ENCODE measurements around the gene ROPN1B. TPM values are rescaled to one million over a fixed set of nuclear protein-coding genes. Genes with fewer than 3 reads are reported as not detected.

ROPN1B gene
- polyA plus RNA-seq, 3 donors, result 0.58 to 1.1 (median 1.1) TPM

DNA sequence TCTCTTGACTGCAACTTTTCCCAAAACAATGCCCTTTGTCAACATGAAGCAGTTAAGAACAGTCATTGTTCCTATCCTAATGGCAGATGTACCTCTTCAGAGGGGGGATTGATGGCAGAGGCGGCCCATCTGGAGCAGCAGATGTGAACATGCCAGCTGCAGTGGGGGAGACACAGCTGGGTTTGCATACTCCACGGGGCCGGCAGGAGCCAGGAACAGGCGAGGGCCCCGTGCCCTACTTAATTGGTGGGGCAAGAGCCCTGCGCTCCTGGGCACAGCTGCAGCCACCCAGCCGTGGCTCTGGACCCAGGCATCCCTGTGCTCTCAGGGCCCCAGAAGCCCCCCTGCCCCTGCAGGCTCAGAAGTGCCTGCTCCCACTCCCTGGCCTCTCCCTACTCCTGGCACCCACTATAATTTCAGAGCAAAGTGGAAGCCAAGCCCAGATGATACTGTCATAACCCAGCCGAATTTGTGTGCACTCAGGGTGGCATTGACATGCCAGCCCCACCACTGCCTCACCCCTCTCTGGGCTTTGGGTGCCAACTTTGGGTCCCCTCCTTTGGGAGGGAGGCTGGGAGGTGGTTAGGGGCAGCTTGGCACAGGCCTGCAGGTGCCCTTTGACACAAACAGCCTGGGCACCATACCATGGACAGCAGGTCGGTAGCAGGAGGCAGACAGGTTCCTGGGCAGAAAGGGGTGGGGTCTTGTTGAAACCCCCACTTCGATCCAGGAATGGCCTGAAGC is 34.6 kb downstream of the ROPN1B start:
- no peak for DNase-seq

DNA sequence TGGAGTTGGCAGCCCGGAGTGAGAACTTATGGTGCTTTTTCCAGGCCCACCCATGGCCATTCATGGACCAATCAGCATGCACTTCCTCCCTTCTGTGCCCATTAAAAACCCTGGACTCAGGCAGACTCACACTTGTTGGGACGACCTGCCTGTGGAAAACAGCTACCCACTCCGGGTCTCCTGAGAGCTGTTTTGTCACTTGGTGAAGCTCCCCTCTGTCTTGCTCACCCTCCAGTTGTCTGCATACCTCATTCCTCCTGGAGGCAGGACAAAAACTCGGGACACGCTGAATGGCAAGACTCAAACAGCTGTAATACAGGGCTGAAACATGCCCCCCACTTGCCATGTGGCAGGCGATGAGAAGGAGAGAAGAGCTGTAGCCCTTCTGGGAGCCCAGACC is 35.2 kb downstream of the ROPN1B start:
- DNase-seq, result no peak

DNA sequence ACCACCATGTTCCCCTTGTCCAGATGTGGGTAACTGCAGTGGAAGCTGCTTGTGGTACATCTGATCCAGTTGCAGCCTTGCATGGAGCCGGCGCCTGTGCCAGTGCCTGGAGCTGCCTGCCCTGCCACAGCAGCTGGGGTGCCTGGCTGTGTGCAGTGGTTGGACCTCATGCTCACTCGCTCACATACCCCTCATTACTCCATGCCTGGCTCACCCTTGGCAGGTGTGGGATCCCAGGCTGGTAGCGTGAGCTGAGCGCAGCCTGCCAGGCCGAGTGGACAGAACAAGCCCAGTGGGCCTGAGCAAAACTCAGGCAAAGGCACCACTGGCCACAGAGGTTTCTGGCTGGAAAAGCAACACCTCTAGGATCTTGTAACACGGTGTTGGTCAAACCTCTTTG is 35.7 kb downstream of the ROPN1B start:
- DNase-seq, result no peak

DNA sequence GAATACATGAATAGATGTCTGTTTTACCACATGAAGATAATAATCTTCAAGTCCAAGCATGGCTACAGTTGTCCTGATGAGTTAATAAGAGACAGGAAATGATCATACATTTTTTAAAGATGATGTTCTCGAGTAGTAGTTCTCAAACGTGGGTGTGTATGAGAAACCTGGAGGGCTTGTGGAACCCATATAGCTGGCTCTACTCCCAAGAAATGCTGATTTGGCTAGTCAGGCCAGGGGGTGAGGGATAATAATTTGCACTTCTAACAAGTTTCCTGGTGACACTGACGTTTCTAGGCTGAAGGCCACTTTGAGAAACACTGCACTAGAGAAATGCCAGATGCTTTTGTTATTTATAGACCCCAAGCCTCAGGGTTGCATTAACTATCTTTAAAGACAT is 37.0 kb downstream of the ROPN1B start:
- DNase-seq, result no peak

DNA sequence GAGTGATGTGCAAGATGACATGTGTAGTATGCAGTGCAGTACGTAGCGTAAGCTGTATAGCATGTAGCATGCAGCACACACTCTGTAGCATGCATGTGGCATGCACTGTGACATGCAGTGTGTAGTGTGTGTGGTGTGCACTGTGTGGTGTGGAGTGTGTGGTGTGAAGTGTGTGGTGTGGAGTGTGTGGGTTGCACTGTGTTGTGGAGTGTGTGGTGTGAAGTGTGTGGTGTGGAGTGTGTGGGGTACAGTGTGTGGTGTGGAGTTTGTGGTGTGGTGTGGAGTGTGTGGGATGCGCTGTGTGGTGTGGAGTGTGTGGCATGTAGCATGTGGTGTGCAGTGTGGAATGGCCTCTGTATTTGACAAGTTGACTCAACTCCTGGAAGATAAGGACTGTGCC is 39.2 kb downstream of the ROPN1B start:
- no peak for DNase-seq

DNA sequence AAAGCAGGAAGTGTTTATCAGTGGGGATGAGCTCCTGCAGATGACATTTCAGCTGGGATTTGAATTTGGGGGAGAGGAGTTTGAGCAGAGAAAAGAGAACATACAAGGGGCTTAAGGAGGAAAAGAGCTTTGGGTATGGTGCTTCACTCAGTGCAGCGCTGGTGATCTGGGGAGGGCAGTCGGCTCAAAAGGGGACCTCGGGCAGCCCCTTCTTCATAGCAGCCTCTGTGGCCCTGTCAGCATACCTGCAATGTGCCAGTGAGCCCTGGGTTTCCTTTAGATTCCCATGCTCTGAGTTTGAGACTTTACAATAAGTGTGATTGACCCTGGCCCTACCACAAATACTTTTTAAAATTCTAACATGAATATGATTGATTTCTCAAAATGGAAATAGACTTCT is 40.2 kb downstream of the ROPN1B start:
- DNase-seq, result no peak

DNA sequence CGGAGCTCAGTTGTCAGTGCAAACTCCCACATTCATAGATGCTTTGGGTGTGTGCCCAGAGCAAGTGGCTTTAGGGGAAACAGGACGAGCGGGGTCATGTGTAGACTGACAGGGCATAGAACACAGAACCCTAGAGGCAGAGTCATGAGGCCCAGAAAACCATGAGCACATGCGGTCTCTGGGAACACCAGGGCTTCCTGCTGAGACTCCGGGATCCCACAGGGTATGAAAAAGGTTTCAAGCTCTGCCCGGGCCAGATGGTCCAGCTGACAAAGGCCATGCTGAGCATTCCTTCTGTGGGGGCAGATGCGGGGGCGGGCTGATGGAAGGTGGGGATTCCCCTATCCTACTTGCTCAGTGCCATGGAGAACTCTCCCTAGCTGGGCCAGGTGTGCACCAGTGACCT is 44.8 kb downstream of the ROPN1B start:
- no peak for DNase-seq

DNA sequence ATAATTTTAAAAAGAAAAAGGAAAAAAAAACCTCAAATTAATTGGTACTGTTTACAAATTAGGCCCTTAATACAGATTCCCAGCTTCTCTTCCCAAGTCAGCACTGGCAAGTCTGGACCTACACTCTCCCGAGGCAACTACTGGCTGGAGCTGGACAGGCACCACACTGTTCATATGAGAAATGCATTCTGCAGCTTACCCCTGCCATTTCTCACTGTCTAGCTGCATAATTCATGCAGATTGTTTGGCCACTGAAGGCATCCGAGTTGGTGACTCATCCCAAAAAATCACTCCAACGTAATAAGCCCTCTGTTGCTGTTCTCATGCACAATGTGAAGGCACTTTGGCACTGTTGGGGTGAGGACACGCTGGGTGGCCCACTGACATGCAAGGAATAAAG is 45.3 kb downstream of the ROPN1B start:
- no peak for DNase-seq

DNA sequence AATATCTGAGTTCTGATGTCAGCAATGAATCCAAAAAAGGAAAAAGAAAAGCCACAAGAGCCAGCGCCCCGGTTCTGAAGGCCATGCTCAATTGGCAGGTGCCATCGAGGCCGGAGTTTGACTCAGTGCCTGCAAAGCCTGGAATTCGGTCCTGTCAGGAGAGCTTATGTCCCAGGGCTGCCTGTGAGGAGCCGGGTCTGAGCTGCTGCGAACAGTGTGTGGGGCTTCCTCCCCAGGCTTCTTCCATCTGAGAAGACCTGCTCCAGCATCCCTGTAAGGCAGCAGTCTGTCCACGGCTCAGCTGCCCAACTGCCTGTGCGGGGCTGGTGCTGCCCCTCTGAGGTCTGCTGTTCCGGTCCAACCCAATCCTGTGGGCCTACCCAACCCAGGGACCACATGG is 46.1 kb downstream of the ROPN1B start:
- DNase-seq, result no peak

DNA sequence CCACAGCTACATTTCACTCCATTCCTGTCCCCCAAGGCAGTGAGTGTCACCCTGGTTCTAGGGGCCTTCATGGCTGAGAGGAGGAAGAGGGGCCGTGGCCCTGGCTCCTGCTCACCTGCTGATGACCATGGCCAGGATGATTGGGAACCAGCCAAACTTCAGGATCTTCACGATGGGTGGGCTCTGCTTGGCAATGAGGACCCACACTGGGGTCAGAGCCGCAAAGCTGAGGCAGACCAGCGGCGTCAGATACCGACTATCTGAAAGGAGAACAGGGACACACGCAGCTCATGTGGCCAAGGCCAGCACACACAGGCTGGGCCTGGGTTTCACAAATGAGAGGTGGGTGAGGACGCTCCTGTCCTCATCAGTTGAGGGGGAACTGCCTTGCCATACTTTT is 47.6 kb downstream of the ROPN1B start:
- no peak for DNase-seq

DNA sequence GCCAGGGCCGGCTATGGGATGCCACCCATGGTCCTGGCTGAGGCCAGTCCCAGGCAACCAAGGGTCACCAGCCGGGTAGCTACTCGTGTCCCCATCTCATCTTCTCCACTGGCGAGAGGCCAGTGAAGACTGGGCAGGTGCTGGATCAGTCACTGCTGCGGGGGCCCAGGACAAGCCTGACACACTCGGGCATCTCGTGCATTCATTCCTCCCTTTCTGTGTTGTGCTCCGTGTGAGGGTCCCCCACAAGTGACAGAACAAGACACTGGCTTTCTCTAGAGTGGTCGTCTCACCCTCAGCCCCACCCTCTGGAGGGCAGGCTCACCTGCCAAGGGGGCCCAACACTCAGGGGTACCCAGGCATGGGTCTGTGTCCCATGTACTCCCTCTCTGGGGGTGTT is 48.4 kb downstream of the ROPN1B start:
- DNase-seq, result no peak

DNA sequence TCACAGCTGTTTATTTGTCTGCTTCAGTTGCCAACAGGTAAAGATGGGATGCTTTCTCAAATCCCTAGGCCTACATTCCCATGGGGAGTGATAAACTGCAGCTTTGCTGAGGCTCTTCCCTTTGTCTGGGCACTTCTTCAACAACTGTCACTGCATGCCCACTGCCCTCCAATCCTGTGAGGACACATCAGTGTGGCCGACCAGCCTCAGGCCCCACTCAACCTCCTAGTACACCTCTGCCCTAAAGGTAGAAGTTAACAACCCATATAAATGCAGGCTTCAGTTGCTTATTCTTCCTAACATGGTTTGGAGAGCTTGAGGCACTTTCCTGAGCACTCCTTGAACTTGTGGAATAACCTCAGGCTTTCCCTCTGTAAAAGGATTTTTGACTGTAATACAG is 49.6 kb downstream of the ROPN1B start:
- no peak for DNase-seq

DNA sequence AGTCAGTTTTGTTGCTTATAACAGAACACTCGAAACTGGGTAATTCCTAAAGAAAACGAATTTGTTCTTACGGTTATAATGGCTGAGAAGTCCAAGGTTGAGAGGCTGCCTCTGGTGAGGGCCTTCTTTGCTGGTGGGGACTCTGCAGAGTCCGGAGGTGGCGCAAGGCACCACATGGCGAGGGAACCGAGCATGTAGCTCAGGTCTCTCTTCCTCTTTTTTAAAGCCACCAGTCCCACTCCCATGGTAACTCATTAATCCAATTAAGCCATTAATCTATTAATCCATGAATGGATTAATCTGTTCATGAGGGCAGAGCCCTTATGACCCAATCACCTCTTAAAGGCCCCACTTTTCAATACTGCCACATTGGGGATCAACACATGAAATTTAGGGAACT is 50.0 kb downstream of the ROPN1B start:
- DNase-seq, result no peak

DNA sequence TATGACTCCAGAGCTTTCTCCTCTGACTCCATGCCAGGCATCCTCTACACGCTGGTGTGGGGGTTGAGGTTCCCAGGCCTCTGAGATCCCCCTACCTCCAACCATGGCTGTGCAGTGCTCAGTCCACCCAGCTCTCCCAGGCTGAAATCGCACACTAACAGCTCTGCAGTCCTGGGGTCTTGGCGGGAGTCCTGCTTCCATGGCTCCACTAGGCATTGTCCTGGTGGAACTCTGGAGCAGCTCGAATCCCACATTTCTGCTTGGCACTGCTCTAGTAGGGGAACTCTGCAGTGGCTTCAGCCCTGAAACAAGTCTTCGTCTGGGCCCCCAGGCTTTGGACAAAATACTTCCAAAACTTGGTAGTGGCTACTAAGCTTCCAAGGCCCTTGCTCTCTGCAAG is 50.7 kb downstream of the ROPN1B start:
- no peak for DNase-seq

DNA sequence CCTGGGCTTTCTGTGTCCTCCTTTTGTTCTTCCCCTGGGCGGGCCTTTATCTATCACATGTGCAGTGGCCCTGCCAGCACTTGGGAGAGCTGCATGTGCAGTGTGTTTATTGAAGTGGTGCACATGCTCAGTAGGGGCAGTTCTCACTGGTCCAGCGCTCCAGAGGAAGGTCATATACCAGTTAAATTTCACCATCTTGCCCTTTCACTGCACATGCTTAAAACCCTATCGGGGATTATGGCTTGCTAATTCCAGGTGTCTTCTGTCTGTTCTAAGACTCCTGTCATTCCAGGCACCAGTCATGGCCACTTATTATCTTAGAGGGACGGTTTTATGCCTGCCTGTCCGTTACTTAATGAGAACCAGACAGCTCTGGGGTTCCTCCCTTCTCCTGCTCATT is 52.2 kb downstream of the ROPN1B start:
- DNase-seq, result peak; percentile 62

DNA sequence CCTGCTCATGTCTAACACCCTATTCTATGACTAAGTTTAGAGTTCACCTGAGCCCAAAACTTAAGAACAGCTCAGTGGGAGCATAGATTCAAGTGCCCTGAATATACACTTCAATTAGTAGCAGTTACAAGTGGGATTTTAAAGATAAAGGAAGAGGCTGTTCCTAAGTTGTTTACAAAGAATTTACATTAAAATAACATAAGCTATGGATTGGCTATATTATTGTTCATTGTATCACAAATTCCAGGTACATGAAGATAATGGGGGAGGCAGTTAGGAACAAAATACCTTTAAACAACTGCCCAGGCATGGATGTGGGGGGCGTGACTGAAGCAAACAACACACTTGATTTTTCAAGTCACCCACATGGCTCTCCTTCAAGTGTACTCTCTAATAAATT is 52.7 kb downstream of the ROPN1B start:
- peak; percentile 3 for DNase-seq

DNA sequence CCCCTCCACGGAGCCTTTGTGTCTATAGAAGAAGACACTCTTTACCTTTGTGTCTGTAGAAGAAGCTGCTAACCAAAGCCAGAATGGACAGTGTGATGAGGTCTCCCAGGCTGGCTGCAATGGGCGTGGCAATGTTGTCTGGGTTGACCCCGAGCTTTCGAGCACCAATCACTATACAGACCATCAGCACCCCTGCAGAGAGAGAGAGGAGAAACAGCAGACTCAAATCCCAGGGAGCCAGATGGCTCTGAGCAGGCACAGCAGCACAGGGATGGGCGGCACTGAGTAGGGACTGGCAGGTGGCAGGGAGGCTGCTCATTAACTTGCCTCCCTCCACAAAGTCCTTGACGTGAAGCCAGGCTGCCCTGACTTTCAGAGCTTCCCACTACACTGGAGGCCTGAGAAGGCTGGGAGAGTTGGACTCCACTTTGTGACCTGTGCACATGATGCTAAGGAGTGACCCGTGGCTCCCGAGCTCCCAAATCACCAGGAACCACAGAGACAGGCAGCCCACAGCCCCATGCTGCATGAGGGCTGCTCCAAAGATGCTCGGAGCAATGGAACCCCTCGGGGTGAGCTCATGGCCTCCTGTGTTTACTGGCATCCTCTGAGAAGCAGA is 53.9 kb downstream of the ROPN1B start:
- no peak for DNase-seq

DNA sequence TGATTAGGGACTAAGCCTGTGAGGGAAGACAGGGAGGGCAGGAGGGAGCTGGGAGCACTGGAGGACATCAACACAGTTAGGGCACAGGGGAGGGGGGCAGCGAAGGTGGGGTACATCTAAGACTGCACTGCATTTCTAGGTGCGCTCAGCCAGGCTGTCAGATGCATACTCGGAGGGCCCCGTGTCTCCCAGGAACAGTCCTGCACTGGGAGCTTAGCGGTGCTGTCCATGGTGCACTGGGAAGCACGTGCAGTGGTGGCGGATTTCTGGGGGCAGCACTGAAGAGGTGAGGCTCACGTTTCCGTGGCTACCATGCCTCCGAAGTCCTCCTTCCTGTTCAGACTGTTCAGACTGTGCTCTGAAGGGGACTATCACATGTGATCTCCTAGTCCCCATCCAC is 54.4 kb downstream of the ROPN1B start:
- DNase-seq, result peak; percentile 1

DNA sequence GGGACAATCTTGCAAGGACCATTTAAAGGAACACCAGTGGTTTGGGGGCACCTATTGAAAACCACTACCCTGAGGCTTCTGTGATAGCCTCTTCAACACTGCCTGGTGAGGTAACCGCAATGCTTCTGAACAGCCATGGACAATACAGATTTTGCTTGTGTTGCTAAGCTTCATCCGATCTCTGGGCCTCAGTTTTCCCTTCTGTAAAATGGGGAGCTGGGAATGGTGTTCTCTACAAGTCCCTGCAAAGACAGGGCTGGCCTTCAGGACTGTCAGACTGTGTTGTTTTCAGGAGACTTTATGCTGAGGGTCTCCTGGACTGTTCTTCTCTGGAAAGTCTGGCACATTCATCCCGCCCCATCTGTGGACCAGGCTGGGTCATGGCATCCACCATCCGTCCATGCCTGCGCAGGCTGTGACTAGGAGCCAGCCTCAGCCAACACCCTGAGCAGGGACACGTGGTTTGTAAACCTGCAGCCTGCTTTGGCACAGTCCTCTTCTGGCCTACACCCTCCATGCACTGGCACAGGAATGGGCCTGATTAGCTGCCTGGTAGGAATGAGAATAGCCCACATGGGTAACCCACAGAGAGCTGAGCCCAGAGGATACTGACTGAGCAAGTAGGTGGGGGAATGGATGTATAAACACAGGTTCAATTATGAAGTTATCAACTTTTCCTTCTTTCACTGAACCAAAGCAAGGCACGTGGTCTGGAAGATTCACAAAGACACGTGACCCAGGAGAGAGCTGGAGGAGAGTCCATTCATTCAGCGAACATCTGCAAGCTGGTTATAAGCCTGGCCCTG is 55.3 kb downstream of the ROPN1B start:
- no peak for DNase-seq

DNA sequence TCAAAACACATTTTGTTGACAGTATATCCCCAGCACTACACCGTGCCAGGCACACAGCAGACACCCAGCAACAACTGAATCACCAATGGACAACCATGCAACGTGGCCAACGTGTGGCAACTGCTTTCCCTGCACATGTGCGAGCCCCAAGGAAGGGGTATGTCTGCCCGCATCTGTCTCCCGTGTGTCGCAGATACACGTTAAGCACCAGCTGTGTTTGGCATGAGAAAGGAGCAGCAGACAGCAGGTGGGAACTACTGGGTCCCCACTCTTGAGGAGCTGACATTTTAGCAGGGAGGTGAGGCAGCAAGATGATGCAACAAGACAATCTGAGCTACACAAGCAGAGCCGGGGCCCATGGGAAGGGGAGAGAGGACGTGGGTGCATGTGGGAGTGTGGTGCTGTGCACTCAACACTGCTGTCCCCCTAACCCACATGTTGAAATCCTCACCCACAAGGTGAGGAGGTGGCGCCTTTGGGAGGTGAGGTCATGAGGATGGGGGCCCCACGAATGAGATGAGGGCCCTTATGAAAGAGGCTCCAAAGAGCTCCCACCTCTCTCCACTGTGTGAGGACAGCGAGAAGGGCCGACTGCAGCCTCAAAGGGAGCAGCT is 56.2 kb downstream of the ROPN1B start:
- no peak for DNase-seq

DNA sequence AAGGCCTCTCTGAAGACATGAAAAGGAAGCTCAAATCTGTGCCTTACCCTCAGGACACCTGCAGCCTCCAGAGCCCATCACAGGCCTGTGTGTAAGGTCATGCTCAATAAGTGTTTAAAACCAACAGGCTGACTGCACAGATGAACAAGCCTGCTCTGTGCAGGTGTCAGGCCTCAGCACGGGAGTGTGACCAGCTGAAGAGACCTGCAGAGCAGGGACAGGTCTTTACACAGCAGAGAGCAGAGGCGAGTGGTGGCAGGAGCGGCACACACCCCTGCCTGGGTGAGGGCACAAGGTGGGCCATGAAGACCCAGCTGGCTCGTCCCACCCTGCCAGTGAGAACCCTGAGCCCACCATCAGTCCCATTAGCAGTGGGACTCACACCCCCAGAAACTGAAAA is 56.9 kb downstream of the ROPN1B start:
- no peak for DNase-seq

DNA sequence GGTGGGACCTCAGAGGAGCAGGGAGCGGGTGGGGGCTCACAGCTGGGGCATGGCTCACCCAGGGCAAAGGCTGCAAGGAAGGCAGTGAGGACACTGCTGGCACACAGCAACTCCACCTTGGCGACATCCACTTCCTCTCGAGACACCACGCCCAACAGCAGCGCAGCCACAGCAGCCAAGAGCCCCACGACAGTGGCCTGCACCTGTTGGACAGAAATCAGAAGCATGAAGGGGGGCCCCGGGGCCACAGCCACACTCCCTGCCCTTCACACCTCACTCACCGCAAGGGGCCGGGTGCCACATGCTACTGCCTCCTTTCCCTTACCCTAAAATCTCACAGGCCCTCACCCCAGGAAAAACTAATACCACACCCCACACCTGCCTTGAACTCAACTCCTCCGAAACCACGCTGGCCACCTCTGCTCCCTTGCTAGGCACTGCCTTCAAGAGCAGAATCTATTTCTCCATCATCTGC is 57.3 kb downstream of the ROPN1B start:
- no peak for DNase-seq

DNA sequence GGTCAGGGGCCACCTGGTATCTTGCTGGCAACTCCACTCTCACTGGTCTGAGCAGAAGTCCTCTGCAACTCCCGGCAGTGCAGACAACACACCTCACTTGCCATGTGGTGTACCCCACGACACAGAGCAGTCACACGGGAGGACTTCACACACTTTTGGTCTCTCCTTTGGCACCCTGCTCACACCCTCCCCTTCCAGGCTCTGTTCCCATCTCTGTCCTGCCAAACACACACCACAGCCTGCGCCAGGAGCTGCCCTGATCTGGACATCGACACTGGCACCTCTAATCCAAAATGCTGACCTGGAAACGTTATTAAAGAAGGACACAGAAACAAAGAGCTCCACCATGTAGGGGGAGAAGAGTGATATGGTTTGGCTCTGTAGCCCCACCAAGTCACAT is 57.8 kb downstream of the ROPN1B start:
- no peak for DNase-seq
